ENCODE measurements around the gene DENND6B.

GRCh38 chr22:50305923-50306566 is 20.8 kb downstream of the DENND6B start:
- no peak for TF ChIP-seq EZH2 (IDR thresholded peaks at IDR 0.05; ENCODE audit: borderline replicate concordance, low read depth, low read length, severe bottlenecking)
- TF ChIP-seq CTCF (IDR thresholded peaks at IDR 0.05; ENCODE audit: extremely low read depth in 1 of 2, insufficient read depth in 1 of 2, low read depth in 1 of 2, low read length in 2 of 2) = no peak

All from endothelial cell of umbilical vein (primary cell).